Measurements from ENCODE around the gene CDH13. TPM values are rescaled to one million over a fixed set of nuclear protein-coding genes. Genes with fewer than 3 reads are reported as not detected.

The CDH13 gene
- total and polyA plus RNA-seq, 9 of the 15 experiments (the other 6 are each of a cell fraction or from before 2014, with no cell fraction given), result 0.03 TPM; not detected in 8

GRCh38 chr16:82891424-82891823 lies 264.7 kb downstream of the CDH13 start:
- Histone ChIP-seq H3K4me1 (replicated peaks in 1 of 2; ENCODE audit: control insufficient read depth in 2 of 2, insufficient read depth in 2 of 2, low read length in 2 of 2) (no peaks in the 10 kb centered on the region), H3K9me3 (replicated peaks; ENCODE audit: control insufficient read depth, insufficient read depth, low read depth, low read length) (no peaks in the 10 kb centered on the region; the same call in 1 of the 2 replicates), H3K36me3 (ENCODE audit: control insufficient read depth, insufficient read depth, low read length) (no peaks in the 10 kb centered on the region), H3K27ac (ENCODE audit: extremely low read depth, low read depth, low read length) (no peak overlapping the region), H3K9me1 (ENCODE audit: control insufficient read depth, insufficient read depth, low read length) (no peaks in the 10 kb centered on the region), H2AFZ (ENCODE audit: low read depth, low read length) (no peak overlapping the region), H3K4me3 (no peak overlapping the region), H3K27me3 (ENCODE audit: control insufficient read depth in 2 of 2, insufficient read depth in 2 of 2, low read length in 2 of 2) (no peaks in the 10 kb centered on the region), H3K9ac (ENCODE audit: insufficient read depth in 1 of 2, low read depth in 2 of 2, low read length in 2 of 2) (no peak overlapping the region), H3K79me2 (ENCODE audit: control insufficient read depth, insufficient read depth, low read length) (no peaks in the 10 kb centered on the region), H4K20me1 (replicated peaks; ENCODE audit: control insufficient read depth, insufficient read depth, low read length) (no peaks in the 10 kb centered on the region), H3K4me2 (ENCODE audit: insufficient read depth, low read length) (no peak overlapping the region)
- POLR2A ChIA-PET, result no interaction called here
- ATAC-seq (no peak), FAIRE-seq (no peak), DNase-seq (ENCODE audit: extremely low read depth in 1 of 4, low spot score in 3 of 4) (no peak)
- CTCF ChIA-PET (ENCODE audit: low intra/inter-chr PET ratio), result no interaction called here
- no TSS peak for BruUV-seq (replicated peaks)
- intact Hi-C loops (cut with micrococcal nuclease), result no loop called here
- TF ChIP-seq PPARD (CRISPR knock-in tag; IDR thresholded peaks at IDR 0.05) (no peak), ZC3H8 (IDR thresholded peaks at IDR 0.05) (no peak), CAMTA2 (CRISPR knock-in tag; conservative IDR thresholded peaks at IDR 0.05) (no peak), JUNB (CRISPR knock-in tag; conservative IDR thresholded peaks at IDR 0.05) (no peak), TCF7L2 (IDR thresholded peaks at IDR 0.05; ENCODE audit: low read depth, low read length) (no peak), CTCFL (IDR thresholded peaks at IDR 0.05; ENCODE audit: borderline replicate concordance, insufficient read depth, low read depth, low read length, poor library complexity, severe bottlenecking) (no peak), TEAD1 (CRISPR knock-in tag; IDR thresholded peaks at IDR 0.05) (no peak), SIRT6 (IDR thresholded peaks at IDR 0.05; ENCODE audit: low read depth, low read length) (no peak), ZNF395 (CRISPR knock-in tag; IDR thresholded peaks at IDR 0.05) (no peak), U2AF1 (optimal IDR thresholded peaks at IDR 0.05; ENCODE audit: low read depth, low read length) (no peak), SP1 (CRISPR knock-in tag; IDR thresholded peaks at IDR 0.05) (no peak)
- in situ Hi-C loops (cut with MboI), result no loop called here
- WGBS (ENCODE audit: insufficient coverage, low coverage, missing lambda C conversion rate), result 0% methylated on average over 3 of the region's 3 CpGs

Data from K562 (cell line).